ENCODE measurements around the gene BUB1. TPM values are rescaled to one million over a fixed set of nuclear protein-coding genes. Genes with fewer than 3 reads are reported as not detected.
"Not testable (repeated sequence)": the region's sequence is repeated elsewhere in the genome, so short reads cannot be mapped to it uniquely, and the experiment has no call there.

The BUB1 gene
- total RNA-seq, 1 donor from 2014 or later = 7.8 TPM

- peaks cover 0 to 5% (median 0%) of the 10 kb centered on the region in 3 donors for H3K27me3 ChIP-seq (ENCODE audit: control insufficient read depth in 3 of 3, insufficient read depth in 3 of 3, low read length in 3 of 3)
- H3K4me3 ChIP-seq (ENCODE audit: low read length in 3 of 3) = no peak overlapping the region
- no peaks in the 10 kb centered on the region for H3K9me3 ChIP-seq (ENCODE audit: control insufficient read depth in 3 of 3, low read length in 3 of 3)
- no peaks in the 10 kb centered on the region for H3K4me1 ChIP-seq (ENCODE audit: control insufficient read depth in 3 of 3, insufficient read depth in 3 of 3, low read length in 3 of 3)
- H3K36me3 ChIP-seq (ENCODE audit: control insufficient read depth in 3 of 3, insufficient read depth in 3 of 3, low read length in 3 of 3) = no peaks in the 10 kb centered on the region
- no peak overlapping the region for H3K9ac ChIP-seq (ENCODE audit: low read depth in 1 of 3, low read length in 3 of 3)
- H3K27ac ChIP-seq (ENCODE audit: low read depth, low read length) = no peak overlapping the region
Measured at GRCh38 chr2:110691612-110692258, 13.9 kb upstream of the BUB1 start.

GRCh38 chr2:110690083-110690965, 12.5 kb upstream of the BUB1 start:
- H3K9me3 ChIP-seq (ENCODE audit: control insufficient read depth in 3 of 3, low read length in 3 of 3) = no peaks in the 10 kb centered on the region
- peaks cover 0 to 5% (median 0%) of the 10 kb centered on the region in 3 donors for H3K27me3 ChIP-seq (ENCODE audit: control insufficient read depth in 3 of 3, insufficient read depth in 3 of 3, low read length in 3 of 3)
- no peaks in the 10 kb centered on the region for H3K4me1 ChIP-seq (ENCODE audit: control insufficient read depth in 3 of 3, insufficient read depth in 3 of 3, low read length in 3 of 3)
- H3K9ac ChIP-seq (ENCODE audit: low read depth in 1 of 3, low read length in 3 of 3) = no peak overlapping the region
- no peak overlapping the region for H3K4me3 ChIP-seq (ENCODE audit: low read length in 3 of 3)
- no peak overlapping the region for H3K27ac ChIP-seq (ENCODE audit: low read depth, low read length)
- H3K36me3 ChIP-seq (ENCODE audit: control insufficient read depth in 3 of 3, insufficient read depth in 3 of 3, low read length in 3 of 3) = no peaks in the 10 kb centered on the region

- no peak overlapping the region for H3K9ac ChIP-seq (ENCODE audit: low read depth in 1 of 3, low read length in 3 of 3)
Measured at GRCh38 chr2:110688594-110689091, 10.8 kb upstream of the BUB1 start.

GRCh38 chr2:110687775-110688484, 10.1 kb upstream of the BUB1 start:
- not testable (repeated sequence) for H3K4me3 ChIP-seq (ENCODE audit: low read length in 3 of 3); H3K9ac ChIP-seq (ENCODE audit: low read depth in 1 of 3, low read length in 3 of 3); H3K27me3 ChIP-seq (ENCODE audit: control insufficient read depth in 3 of 3, insufficient read depth in 3 of 3, low read length in 3 of 3); H3K4me1 ChIP-seq (ENCODE audit: control insufficient read depth in 3 of 3, insufficient read depth in 3 of 3, low read length in 3 of 3); H3K9me3 ChIP-seq (ENCODE audit: control insufficient read depth in 3 of 3, low read length in 3 of 3); H3K27ac ChIP-seq (ENCODE audit: low read depth, low read length); H3K36me3 ChIP-seq (ENCODE audit: control insufficient read depth in 3 of 3, insufficient read depth in 3 of 3, low read length in 3 of 3)

More at GRCh38 chr2:110688594-110689091, 10.8 kb upstream of the BUB1 start:
- H3K4me1 ChIP-seq (ENCODE audit: control insufficient read depth in 3 of 3, insufficient read depth in 3 of 3, low read length in 3 of 3) = no peaks in the 10 kb centered on the region
- no peak overlapping the region for H3K4me3 ChIP-seq (ENCODE audit: low read length in 3 of 3)
- H3K9me3 ChIP-seq (ENCODE audit: control insufficient read depth in 3 of 3, low read length in 3 of 3) = no peaks in the 10 kb centered on the region
- H3K27ac ChIP-seq (ENCODE audit: low read depth, low read length) = no peak overlapping the region
- H3K36me3 ChIP-seq (ENCODE audit: control insufficient read depth in 3 of 3, insufficient read depth in 3 of 3, low read length in 3 of 3) = no peaks in the 10 kb centered on the region
- peaks cover 0 to 5% (median 0%) of the 10 kb centered on the region in 3 donors for H3K27me3 ChIP-seq (ENCODE audit: control insufficient read depth in 3 of 3, insufficient read depth in 3 of 3, low read length in 3 of 3)

- H3K36me3 ChIP-seq (ENCODE audit: control insufficient read depth in 3 of 3, insufficient read depth in 3 of 3, low read length in 3 of 3) = no peaks in the 10 kb centered on the region
- H3K4me3 ChIP-seq (ENCODE audit: low read length in 3 of 3) = no peak overlapping the region
- H3K4me1 ChIP-seq (ENCODE audit: control insufficient read depth in 3 of 3, insufficient read depth in 3 of 3, low read length in 3 of 3) = peaks cover 2 to 8% (median 5%) of the 10 kb centered on the region in 3 donors
- no peak overlapping the region for H3K27ac ChIP-seq (ENCODE audit: low read depth, low read length)
- no peaks in the 10 kb centered on the region for H3K9me3 ChIP-seq (ENCODE audit: control insufficient read depth in 3 of 3, low read length in 3 of 3)
- no peak overlapping the region for H3K9ac ChIP-seq (ENCODE audit: low read depth in 1 of 3, low read length in 3 of 3)
- no peaks in the 10 kb centered on the region for H3K27me3 ChIP-seq (ENCODE audit: control insufficient read depth in 3 of 3, insufficient read depth in 3 of 3, low read length in 3 of 3)
Measured at GRCh38 chr2:110682872-110683271, 5.0 kb upstream of the BUB1 start.

- peaks cover 5 to 12% (median 9%) of the 10 kb centered on the region in 3 donors for H3K4me1 ChIP-seq (ENCODE audit: control insufficient read depth in 3 of 3, insufficient read depth in 3 of 3, low read length in 3 of 3)
- H3K9me3 ChIP-seq (ENCODE audit: control insufficient read depth in 3 of 3, low read length in 3 of 3) = no peaks in the 10 kb centered on the region
- no peak overlapping the region for H3K27ac ChIP-seq (ENCODE audit: low read depth, low read length)
- H3K4me3 ChIP-seq (ENCODE audit: low read length in 3 of 3) = no peak overlapping the region
- H3K27me3 ChIP-seq (ENCODE audit: control insufficient read depth in 3 of 3, insufficient read depth in 3 of 3, low read length in 3 of 3) = no peaks in the 10 kb centered on the region
- no peak overlapping the region for H3K9ac ChIP-seq (ENCODE audit: low read depth in 1 of 3, low read length in 3 of 3)
- no peaks in the 10 kb centered on the region for H3K36me3 ChIP-seq (ENCODE audit: control insufficient read depth in 3 of 3, insufficient read depth in 3 of 3, low read length in 3 of 3)
Measured at GRCh38 chr2:110682267-110682666, 4.4 kb upstream of the BUB1 start.

GRCh38 chr2:110680709-110681108, 2.8 kb upstream of the BUB1 start:
- Histone ChIP-seq H3K36me3 (ENCODE audit: control insufficient read depth in 3 of 3, insufficient read depth in 3 of 3, low read length in 3 of 3) (no peaks in the 10 kb centered on the region), H3K4me3 (ENCODE audit: low read length in 3 of 3) (no peak overlapping the region), H3K4me1 (ENCODE audit: control insufficient read depth in 3 of 3, insufficient read depth in 3 of 3, low read length in 3 of 3) (peaks cover 5 to 14% (median 9%) of the 10 kb centered on the region in 3 donors), H3K27ac (ENCODE audit: low read depth, low read length) (no peak overlapping the region), H3K9ac (ENCODE audit: low read depth in 1 of 3, low read length in 3 of 3) (no peak overlapping the region), H3K27me3 (ENCODE audit: control insufficient read depth in 3 of 3, insufficient read depth in 3 of 3, low read length in 3 of 3) (no peaks in the 10 kb centered on the region), H3K9me3 (ENCODE audit: control insufficient read depth in 3 of 3, low read length in 3 of 3) (no peaks in the 10 kb centered on the region)

- no peak overlapping the region for H3K9ac ChIP-seq (ENCODE audit: low read depth in 1 of 3, low read length in 3 of 3)
- peaks cover 5 to 14% (median 9%) of the 10 kb centered on the region in 3 donors for H3K4me1 ChIP-seq (ENCODE audit: control insufficient read depth in 3 of 3, insufficient read depth in 3 of 3, low read length in 3 of 3)
- H3K4me3 ChIP-seq (ENCODE audit: low read length in 3 of 3) = no peak overlapping the region
- H3K27me3 ChIP-seq (ENCODE audit: control insufficient read depth in 3 of 3, insufficient read depth in 3 of 3, low read length in 3 of 3) = no peaks in the 10 kb centered on the region
- no peak overlapping the region for H3K27ac ChIP-seq (ENCODE audit: low read depth, low read length)
- no peaks in the 10 kb centered on the region for H3K36me3 ChIP-seq (ENCODE audit: control insufficient read depth in 3 of 3, insufficient read depth in 3 of 3, low read length in 3 of 3)
- H3K9me3 ChIP-seq (ENCODE audit: control insufficient read depth in 3 of 3, low read length in 3 of 3) = no peaks in the 10 kb centered on the region
Measured at GRCh38 chr2:110679865-110680264, 2.0 kb upstream of the BUB1 start.

GRCh38 chr2:110679337-110679707, 1.5 kb upstream of the BUB1 start:
- H3K4me1 ChIP-seq (ENCODE audit: control insufficient read depth in 3 of 3, insufficient read depth in 3 of 3, low read length in 3 of 3) = peaks cover 5 to 14% (median 9%) of the 10 kb centered on the region in 3 donors
- no peak overlapping the region for H3K9ac ChIP-seq (ENCODE audit: low read depth in 1 of 3, low read length in 3 of 3)

More at GRCh38 chr2:110679337-110679707, 1.5 kb upstream of the BUB1 start:
- no peaks in the 10 kb centered on the region for H3K27me3 ChIP-seq (ENCODE audit: control insufficient read depth in 3 of 3, insufficient read depth in 3 of 3, low read length in 3 of 3)
- no peaks in the 10 kb centered on the region for H3K9me3 ChIP-seq (ENCODE audit: control insufficient read depth in 3 of 3, low read length in 3 of 3)
- peak overlapping the region in 1 of 3 donors; percentile 92 for H3K4me3 ChIP-seq (ENCODE audit: low read length in 3 of 3)
- no peaks in the 10 kb centered on the region for H3K36me3 ChIP-seq (ENCODE audit: control insufficient read depth in 3 of 3, insufficient read depth in 3 of 3, low read length in 3 of 3)
- H3K27ac ChIP-seq (ENCODE audit: low read depth, low read length) = no peak overlapping the region
